ENCODE results near the gene ARPC5L. TPM values are rescaled to one million over a fixed set of nuclear protein-coding genes. Genes with fewer than 3 reads are reported as not detected.

Gene ARPC5L
- total RNA-seq, 1 experiment from 2014 or later, result 56.8 TPM

DNA sequence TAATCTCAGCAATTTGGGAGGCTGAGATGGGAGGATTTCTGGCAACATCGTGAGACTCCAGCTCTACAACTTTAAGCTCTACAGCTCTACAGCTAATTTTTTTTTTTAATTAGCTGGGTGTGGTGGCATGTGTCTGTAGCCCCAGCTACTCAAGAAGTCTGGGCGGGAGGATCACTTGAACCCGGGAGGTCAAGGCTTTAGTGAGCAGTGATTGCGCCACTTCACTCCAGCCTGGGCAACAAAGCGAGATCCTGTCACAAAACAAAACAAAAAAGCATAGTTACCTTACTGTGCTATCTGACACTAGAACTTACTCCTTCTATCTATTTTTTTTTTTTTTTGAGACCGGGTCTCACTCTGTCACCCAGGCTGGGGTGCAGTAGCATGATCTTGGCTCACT is 15.0 kb upstream of the ARPC5L start:
- Histone ChIP-seq H2AFZ (ENCODE audit: low read length) (no peak overlapping the region), H3K36me3 (ENCODE audit: insufficient read depth, low read length) (no peaks in the 10 kb centered on the region), H3K4me1 (ENCODE audit: low read length) (no peaks in the 10 kb centered on the region), H3K4me3 (ENCODE audit: low read length) (no peak overlapping the region), H3K9ac (ENCODE audit: low read length) (no peak overlapping the region), H3K9me2 (replicated peaks; ENCODE audit: insufficient read depth, low read length) (no peaks in the 10 kb centered on the region), H4K20me1 (ENCODE audit: insufficient read depth, low read depth, low read length) (no peaks in the 10 kb centered on the region), H3K4me2 (ENCODE audit: low read depth, low read length, poor library complexity, severe bottlenecking) (no peak overlapping the region), H3K27me3 (ENCODE audit: low read length) (no peaks in the 10 kb centered on the region), H3K27ac (ENCODE audit: low read length) (no peak overlapping the region), H3K9me3 (ENCODE audit: low read length) (no peaks in the 10 kb centered on the region), H3K79me2 (ENCODE audit: low read length) (no peaks in the 10 kb centered on the region)
- DNase-seq, result no peak

DNA sequence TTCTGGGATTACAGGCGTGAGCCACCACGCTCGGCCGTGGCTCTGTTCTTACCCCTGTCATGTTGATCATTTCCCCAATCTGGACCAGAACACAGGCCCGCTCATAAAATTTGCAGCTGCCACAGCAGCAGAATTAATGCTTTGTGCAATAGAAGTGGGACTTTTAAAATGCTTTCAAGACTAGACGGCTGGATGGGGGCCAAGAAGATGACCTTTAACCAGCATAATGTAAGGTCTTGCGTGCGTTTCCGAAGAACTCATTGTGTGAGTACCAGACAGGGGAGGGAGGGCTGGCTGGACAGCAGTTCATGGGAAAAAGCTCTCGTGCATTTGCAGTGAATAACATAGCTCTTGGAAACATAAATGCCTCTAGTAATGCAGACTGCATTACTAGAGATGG is 12.1 kb upstream of the ARPC5L start:
- no peak overlapping the region for H3K4me3 ChIP-seq (ENCODE audit: low read length)
- H3K27ac ChIP-seq (ENCODE audit: low read length), result no peak overlapping the region
- peak; percentile 27 for DNase-seq
- no peak overlapping the region for H3K4me2 ChIP-seq (ENCODE audit: low read depth, low read length, poor library complexity, severe bottlenecking)
- no peak overlapping the region for H2AFZ ChIP-seq (ENCODE audit: low read length)
- H3K9ac ChIP-seq (ENCODE audit: low read length), result no peak overlapping the region
- H3K4me1 ChIP-seq (ENCODE audit: low read length), result peaks cover 9% of the 10 kb centered on the region
- H3K9me3 ChIP-seq (ENCODE audit: low read length), result no peaks in the 10 kb centered on the region
- no peaks in the 10 kb centered on the region for H3K36me3 ChIP-seq (ENCODE audit: insufficient read depth, low read length)
- H3K9me2 ChIP-seq (replicated peaks; ENCODE audit: insufficient read depth, low read length), result no peaks in the 10 kb centered on the region
- no peaks in the 10 kb centered on the region for H4K20me1 ChIP-seq (ENCODE audit: insufficient read depth, low read depth, low read length)
- no peaks in the 10 kb centered on the region for H3K79me2 ChIP-seq (ENCODE audit: low read length)
- no peaks in the 10 kb centered on the region for H3K27me3 ChIP-seq (ENCODE audit: low read length)

DNA sequence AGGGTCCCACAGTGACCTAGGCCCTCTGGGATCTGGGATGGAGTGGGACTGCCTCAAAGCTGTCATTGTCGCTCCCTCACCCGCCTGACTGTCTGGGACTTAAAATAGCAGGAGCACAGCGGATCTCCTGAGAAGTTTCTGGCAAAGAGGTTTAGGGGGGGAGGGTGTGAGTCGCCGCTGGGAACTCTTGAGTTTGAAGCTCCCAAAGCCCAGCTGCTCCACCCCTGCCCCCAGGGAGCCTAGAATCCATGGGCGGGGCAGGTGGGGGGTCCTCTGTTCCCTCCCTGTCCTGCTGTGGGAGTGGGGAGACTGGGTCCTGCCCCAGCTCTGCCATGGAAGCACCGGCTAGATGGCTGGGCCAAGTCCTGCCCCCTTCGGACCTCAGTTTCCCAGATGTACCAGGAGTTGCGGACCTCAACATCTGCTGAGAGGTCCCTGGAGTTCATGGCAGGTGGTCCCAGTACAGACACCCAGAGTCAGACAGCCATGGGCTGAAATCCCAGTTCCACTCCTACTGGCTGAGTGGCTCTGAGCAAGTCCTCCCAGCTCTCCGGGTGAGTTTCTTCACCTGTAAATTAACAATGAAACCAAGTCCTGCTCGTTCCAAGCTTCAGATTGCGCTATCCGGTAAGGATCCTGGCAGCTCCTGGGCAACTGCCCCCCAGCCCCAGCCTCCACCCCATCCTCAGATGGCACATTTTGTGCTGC is 9.7 kb upstream of the ARPC5L start:
- H3K9ac ChIP-seq (ENCODE audit: low read length), result peak overlapping the region; percentile 59

DNA sequence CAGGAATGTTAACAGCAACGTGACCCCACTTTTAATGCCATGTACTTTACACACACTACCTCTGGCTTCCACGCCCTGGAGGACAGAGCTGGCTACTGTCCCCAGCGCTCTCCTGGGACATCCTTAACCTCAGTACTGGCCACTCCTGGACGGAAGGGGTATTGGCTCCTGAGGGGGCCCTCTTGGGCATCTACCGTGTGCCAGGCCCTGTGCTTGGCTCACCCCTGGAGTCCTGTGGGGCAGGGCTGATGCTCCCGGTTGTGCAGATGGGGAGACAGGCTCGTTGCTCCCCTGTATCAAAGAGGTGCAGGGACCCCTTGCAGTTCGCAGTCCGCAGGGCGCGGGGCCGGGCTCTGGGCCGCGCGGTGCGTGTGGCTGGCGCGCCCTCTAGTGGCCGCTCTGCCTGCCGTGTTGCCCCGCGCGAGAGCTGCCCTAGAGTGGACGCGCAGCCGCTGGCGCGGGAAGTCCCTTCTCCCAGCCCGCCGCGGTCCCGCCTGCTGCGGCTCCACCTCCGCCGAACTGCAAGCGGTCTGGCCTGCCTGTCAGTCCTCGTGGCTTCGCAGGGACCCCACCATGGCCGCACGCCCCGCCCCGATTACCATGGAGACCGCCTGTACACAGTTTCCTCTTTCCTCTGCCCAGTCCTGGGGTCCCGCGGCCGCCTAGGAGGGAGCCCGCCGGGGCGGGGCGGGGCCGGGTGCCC is 8.9 kb upstream of the ARPC5L start, which contains the start of gene WDR38:
WDR38 (plus strand) TSS at position 632 of the 703 bp plus-strand sequence. CDS start 72 bp downstream, outside the sequence.
- peak within 1 kb of the TSS; percentile 65 for H3K4me2 ChIP-seq (ENCODE audit: low read depth, low read length, poor library complexity, severe bottlenecking)
- H3K27ac ChIP-seq (ENCODE audit: low read length), result no peak within 1 kb of the TSS
- H3K27me3 ChIP-seq (ENCODE audit: low read length), result no peaks in the 10 kb centered on the region
- H3K79me2 ChIP-seq (ENCODE audit: low read length), result no peaks in the 10 kb centered on the region
- peak within 1 kb of the TSS; percentile 39; the same call in 1 of the 2 replicates for H2AFZ ChIP-seq (ENCODE audit: low read length)
- H3K4me3 ChIP-seq (ENCODE audit: low read length), result peak within 1 kb of the TSS; percentile 61; the same call in 1 of the 2 replicates
- peaks cover 9% of the 10 kb centered on the region for H3K4me1 ChIP-seq (ENCODE audit: low read length)
- H3K9ac ChIP-seq (ENCODE audit: low read length), result peak within 1 kb of the TSS; percentile 59
- H3K9me2 ChIP-seq (replicated peaks; ENCODE audit: insufficient read depth, low read length), result no peaks in the 10 kb centered on the region
- H4K20me1 ChIP-seq (ENCODE audit: insufficient read depth, low read depth, low read length), result peaks cover 9% of the 10 kb centered on the region; the same call in 1 of the 2 replicates
- peak; percentile 85 for DNase-seq
- H3K9me3 ChIP-seq (ENCODE audit: low read length), result no peaks in the 10 kb centered on the region
- no peaks in the 10 kb centered on the region; the same call in 1 of the 2 replicates for H3K36me3 ChIP-seq (ENCODE audit: insufficient read depth, low read length)

More for the DNA sequence above, 9.7 kb upstream of the ARPC5L start:
- no peaks in the 10 kb centered on the region for H3K9me3 ChIP-seq (ENCODE audit: low read length)
- peaks cover 9% of the 10 kb centered on the region for H3K4me1 ChIP-seq (ENCODE audit: low read length)
- no peak for DNase-seq
- peak overlapping the region; percentile 65 for H3K4me2 ChIP-seq (ENCODE audit: low read depth, low read length, poor library complexity, severe bottlenecking)
- H2AFZ ChIP-seq (ENCODE audit: low read length), result no peak overlapping the region
- H3K27me3 ChIP-seq (ENCODE audit: low read length), result no peaks in the 10 kb centered on the region
- H4K20me1 ChIP-seq (ENCODE audit: insufficient read depth, low read depth, low read length), result peaks cover 2% of the 10 kb centered on the region; the same call in 1 of the 2 replicates
- H3K4me3 ChIP-seq (ENCODE audit: low read length), result peak overlapping the region; percentile 61; the same call in 1 of the 2 replicates
- H3K9me2 ChIP-seq (replicated peaks; ENCODE audit: insufficient read depth, low read length), result no peaks in the 10 kb centered on the region
- no peaks in the 10 kb centered on the region for H3K79me2 ChIP-seq (ENCODE audit: low read length)
- H3K27ac ChIP-seq (ENCODE audit: low read length), result no peak overlapping the region
- H3K36me3 ChIP-seq (ENCODE audit: insufficient read depth, low read length), result no peaks in the 10 kb centered on the region

DNA sequence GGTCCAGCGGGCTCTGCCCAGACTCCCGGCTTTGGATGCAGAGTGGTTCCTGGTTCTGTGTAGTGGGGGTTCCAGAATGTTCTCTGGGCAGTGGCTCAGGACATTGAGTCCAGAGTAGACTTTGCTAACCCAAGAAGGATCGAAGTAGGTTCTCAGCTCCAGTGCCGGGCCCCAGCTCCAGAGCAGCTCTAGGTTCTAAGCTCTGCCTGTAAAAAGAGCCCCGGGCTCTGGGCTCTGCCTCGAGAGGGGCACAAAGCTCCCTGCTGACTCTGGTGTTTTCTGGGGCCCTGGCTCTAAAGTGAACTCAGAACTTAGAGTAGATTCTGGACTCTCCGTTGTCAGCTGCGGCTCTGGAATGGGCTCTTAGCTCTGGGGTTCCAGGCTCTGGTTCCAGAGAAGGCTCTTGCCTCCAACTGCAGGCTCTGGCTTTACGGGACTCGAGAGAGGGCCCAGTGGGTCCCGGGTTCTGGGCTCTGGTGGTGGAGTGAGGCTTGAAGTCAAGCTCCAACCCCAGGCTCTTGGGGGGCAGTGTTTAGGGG is 8.3 kb upstream of the ARPC5L start:
- H3K4me3 ChIP-seq (ENCODE audit: low read length), result peak overlapping the region; percentile 61; the same call in 1 of the 2 replicates
- H2AFZ ChIP-seq (ENCODE audit: low read length), result no peak overlapping the region
- H3K27me3 ChIP-seq (ENCODE audit: low read length), result no peaks in the 10 kb centered on the region

DNA sequence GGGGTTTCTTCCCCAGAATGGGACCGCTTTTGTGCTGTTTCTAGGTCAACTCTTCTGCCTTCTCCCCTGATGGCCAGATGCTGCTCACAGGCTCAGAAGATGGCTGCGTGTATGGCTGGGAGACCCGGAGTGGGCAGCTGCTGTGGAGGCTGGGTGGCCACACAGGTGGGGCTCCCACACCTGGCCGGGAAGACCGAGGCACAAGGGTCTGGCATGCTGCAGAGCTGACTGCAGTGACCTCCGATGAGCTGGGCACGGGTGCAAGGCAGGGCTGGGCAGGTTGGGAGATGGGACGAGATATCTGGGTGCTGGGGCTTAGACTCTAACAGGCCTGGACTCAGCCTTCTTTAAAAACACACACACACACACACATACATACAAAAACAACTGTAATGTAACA is 7.8 kb upstream of the ARPC5L start:
- H3K79me2 ChIP-seq (ENCODE audit: low read length), result peaks cover 4% of the 10 kb centered on the region; the same call in 1 of the 2 replicates
- no peak overlapping the region for H2AFZ ChIP-seq (ENCODE audit: low read length)
- no peak overlapping the region for H3K4me3 ChIP-seq (ENCODE audit: low read length)
- peak; percentile 39 for DNase-seq
- peaks cover 11% of the 10 kb centered on the region for H3K36me3 ChIP-seq (ENCODE audit: insufficient read depth, low read length)
- H3K27me3 ChIP-seq (ENCODE audit: low read length), result no peaks in the 10 kb centered on the region
- no peak overlapping the region for H3K9ac ChIP-seq (ENCODE audit: low read length)
- H3K27ac ChIP-seq (ENCODE audit: low read length), result no peak overlapping the region
- no peaks in the 10 kb centered on the region for H3K9me3 ChIP-seq (ENCODE audit: low read length)
- peaks cover 11% of the 10 kb centered on the region for H3K4me1 ChIP-seq (ENCODE audit: low read length)
- H4K20me1 ChIP-seq (ENCODE audit: insufficient read depth, low read depth, low read length), result peaks cover 21% of the 10 kb centered on the region
- H3K9me2 ChIP-seq (replicated peaks; ENCODE audit: insufficient read depth, low read length), result no peaks in the 10 kb centered on the region
- H3K4me2 ChIP-seq (ENCODE audit: low read depth, low read length, poor library complexity, severe bottlenecking), result no peak overlapping the region

More for the DNA sequence above, 8.3 kb upstream of the ARPC5L start:
- Histone ChIP-seq H4K20me1 (ENCODE audit: insufficient read depth, low read depth, low read length) (peaks cover 16% of the 10 kb centered on the region; the same call in 1 of the 2 replicates), H3K36me3 (ENCODE audit: insufficient read depth, low read length) (peaks cover 7% of the 10 kb centered on the region; the same call in 1 of the 2 replicates), H3K9me3 (ENCODE audit: low read length) (no peaks in the 10 kb centered on the region), H3K9me2 (replicated peaks; ENCODE audit: insufficient read depth, low read length) (no peaks in the 10 kb centered on the region), H3K4me2 (ENCODE audit: low read depth, low read length, poor library complexity, severe bottlenecking) (peak overlapping the region; percentile 65), H3K27ac (ENCODE audit: low read length) (no peak overlapping the region), H3K9ac (ENCODE audit: low read length) (no peak overlapping the region), H3K79me2 (ENCODE audit: low read length) (no peaks in the 10 kb centered on the region; the same call in 1 of the 2 replicates), H3K4me1 (ENCODE audit: low read length) (peaks cover 9% of the 10 kb centered on the region)
- DNase-seq, result peak; percentile 43

DNA sequence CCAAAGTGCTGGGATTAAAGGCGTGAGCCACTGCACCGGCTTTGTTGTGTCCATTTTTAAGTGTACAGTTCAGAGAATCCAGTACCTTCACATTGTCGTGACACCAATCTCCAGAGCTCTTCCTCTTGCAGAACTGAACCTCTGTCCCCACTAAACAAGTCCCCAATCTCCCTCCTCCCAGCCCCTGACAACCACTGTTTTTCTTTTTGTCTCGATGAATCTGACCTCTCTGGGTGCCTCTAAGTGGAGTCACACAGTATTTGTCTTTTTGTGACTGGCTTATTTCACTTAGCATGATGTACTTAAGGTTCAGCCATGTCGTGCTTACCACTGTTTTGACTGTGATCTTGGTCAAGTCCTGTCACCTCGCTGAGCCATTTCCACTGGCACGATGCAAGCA is 7.1 kb upstream of the ARPC5L start:
- Histone ChIP-seq H3K9me3 (ENCODE audit: low read length) (no peaks in the 10 kb centered on the region), H3K36me3 (ENCODE audit: insufficient read depth, low read length) (peaks cover 18% of the 10 kb centered on the region), H3K27me3 (ENCODE audit: low read length) (no peaks in the 10 kb centered on the region), H3K4me2 (ENCODE audit: low read depth, low read length, poor library complexity, severe bottlenecking) (no peak overlapping the region), H3K4me3 (ENCODE audit: low read length) (no peak overlapping the region), H2AFZ (ENCODE audit: low read length) (no peak overlapping the region), H3K27ac (ENCODE audit: low read length) (no peak overlapping the region), H3K9me2 (replicated peaks; ENCODE audit: insufficient read depth, low read length) (no peaks in the 10 kb centered on the region), H3K9ac (ENCODE audit: low read length) (no peak overlapping the region), H3K79me2 (ENCODE audit: low read length) (peaks cover 9% of the 10 kb centered on the region), H3K4me1 (ENCODE audit: low read length) (peaks cover 17% of the 10 kb centered on the region), H4K20me1 (ENCODE audit: insufficient read depth, low read depth, low read length) (peaks cover 28% of the 10 kb centered on the region)
- peak; percentile 60 for DNase-seq

DNA sequence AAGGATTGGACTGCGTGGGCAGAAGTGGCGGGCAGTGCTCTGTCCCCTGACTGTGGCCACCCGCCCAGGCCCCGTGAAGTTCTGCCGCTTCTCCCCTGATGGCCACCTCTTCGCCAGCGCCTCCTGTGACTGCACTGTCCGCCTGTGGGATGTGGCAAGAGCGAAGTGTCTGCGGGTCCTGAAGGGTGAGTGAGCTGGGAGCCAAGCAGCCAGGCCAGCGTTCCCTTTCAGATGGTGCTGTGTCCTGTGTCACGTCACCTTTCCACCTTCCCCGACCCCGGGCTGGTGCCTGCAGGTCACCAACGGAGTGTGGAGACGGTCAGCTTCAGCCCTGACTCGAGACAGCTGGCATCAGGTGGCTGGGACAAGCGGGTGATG is 6.4 kb upstream of the ARPC5L start:
- H3K9ac ChIP-seq (ENCODE audit: low read length), result no peak overlapping the region
- no peaks in the 10 kb centered on the region for H3K27me3 ChIP-seq (ENCODE audit: low read length)
- no peak for DNase-seq
- H3K79me2 ChIP-seq (ENCODE audit: low read length), result peaks cover 17% of the 10 kb centered on the region
- no peaks in the 10 kb centered on the region for H3K9me3 ChIP-seq (ENCODE audit: low read length)
- H3K4me1 ChIP-seq (ENCODE audit: low read length), result peaks cover 25% of the 10 kb centered on the region
- no peak overlapping the region for H3K4me3 ChIP-seq (ENCODE audit: low read length)
- H3K36me3 ChIP-seq (ENCODE audit: insufficient read depth, low read length), result peaks cover 25% of the 10 kb centered on the region
- H2AFZ ChIP-seq (ENCODE audit: low read length), result no peak overlapping the region
- peaks cover 35% of the 10 kb centered on the region for H4K20me1 ChIP-seq (ENCODE audit: insufficient read depth, low read depth, low read length)
- no peaks in the 10 kb centered on the region for H3K9me2 ChIP-seq (replicated peaks; ENCODE audit: insufficient read depth, low read length)
- no peak overlapping the region for H3K27ac ChIP-seq (ENCODE audit: low read length)
- no peak overlapping the region for H3K4me2 ChIP-seq (ENCODE audit: low read depth, low read length, poor library complexity, severe bottlenecking)
